Measurements from ENCODE around the gene ISCU.

The ISCU gene

DNA sequence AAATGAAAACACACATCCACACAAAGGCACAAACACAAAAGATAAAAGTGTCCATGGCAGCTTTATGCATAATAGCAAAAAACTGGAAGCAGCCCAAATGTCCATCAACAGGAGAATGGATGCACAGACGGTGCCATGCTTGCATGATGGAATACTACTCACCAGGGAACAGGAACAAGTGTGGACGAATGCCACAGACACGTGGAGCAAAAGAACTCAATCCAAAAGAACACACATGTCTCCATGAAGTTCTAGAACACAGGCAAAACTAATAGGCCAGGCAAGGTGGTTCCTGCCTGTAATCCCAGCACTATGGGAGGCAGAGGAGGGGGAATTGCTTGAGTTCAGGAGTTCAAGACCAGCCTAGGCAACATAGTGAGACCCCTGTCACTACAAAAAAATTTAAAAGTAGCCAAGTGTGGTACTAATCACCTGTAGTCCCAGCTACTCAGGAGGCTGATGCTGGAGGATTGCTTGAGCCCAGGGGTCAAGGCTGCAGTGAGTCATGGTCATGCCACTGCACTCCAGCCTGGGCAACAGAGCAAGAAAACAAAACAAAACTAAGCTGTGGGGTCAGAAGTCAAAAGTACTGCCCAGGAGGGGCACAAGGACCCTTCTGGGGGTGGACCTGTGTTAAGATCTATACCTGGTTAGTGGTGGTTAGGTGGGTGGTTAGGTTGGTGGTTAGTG, 42.7 kb downstream of the ISCU start:
- Histone ChIP-seq H4K20me1 (no peaks in the 10 kb centered on the region), H3K36me3 (no peaks in the 10 kb centered on the region), H3K27ac (peak overlapping the region in 2 of 11 experiments; percentile 5 to 44; a peak in 4 of 22 replicates), H3K4me2 (peak overlapping the region in 3 of 11 experiments; percentile 9 to 40 (median 17); a peak in 4 of 22 replicates), H3K9ac (no peak overlapping the region), H3K4me3 (no peak overlapping the region), H3K9me3 (replicated peaks in 1 of 11) (no peaks in the 10 kb centered on the region), H3K27me3 (peaks cover 0 to 20% (median 0%) of the 10 kb centered on the region in 11 experiments; a peak in 4 of 22 replicates), H3K4me1 (peaks cover 18 to 70% (median 49%) of the 10 kb centered on the region in 10 experiments)
- TF ChIP-seq Cebpa-rat (IDR thresholded peaks at IDR 0.05): no peak

DNA sequence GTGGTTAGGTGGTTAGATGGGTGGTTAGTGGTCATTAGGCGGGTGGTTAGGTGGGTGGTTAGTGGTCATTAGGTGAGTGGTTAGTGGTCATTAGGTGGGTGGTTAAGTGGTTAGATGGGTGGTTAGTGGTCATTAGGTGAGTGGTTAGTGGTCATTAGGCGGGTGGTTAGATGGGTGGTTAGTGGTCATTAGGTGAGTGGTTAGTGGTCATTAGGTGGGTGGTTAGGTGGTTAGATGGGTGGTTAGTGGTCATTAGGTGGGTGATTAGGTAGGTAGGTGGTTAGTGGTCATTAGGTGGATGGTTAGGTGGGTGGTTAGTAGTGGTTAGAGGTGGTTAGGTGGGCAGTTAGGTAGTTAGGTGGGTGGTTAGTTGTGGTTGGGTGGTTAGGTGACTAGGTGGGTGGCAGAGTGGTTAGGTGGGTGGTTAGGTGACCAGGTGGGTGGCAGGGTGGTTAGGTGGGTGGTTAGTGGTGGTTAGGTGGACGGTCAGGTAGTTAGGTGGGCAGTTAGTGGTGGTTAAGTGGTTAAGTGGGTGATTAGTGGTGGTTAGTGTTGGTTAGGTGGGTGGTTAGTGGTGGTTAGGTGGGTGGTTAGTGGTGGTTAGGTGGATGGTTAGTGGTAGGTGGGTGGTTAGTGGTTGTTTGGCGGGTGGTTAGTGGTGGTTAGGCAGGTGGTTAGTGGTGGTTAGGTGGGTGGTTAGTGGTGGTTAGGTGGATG, 43.5 kb downstream of the ISCU start:
- no peaks in the 10 kb centered on the region for H4K20me1 ChIP-seq
- peaks cover 0 to 25% (median 0%) of the 10 kb centered on the region in 11 experiments; a peak in 4 of 22 replicates for H3K27me3 ChIP-seq
- no peak overlapping the region for H3K4me3 ChIP-seq
- no peak overlapping the region for H3K9ac ChIP-seq
- H3K4me1 ChIP-seq: peaks cover 22 to 76% (median 56%) of the 10 kb centered on the region in 10 experiments
- peak overlapping the region in 9 of 11 experiments; percentile 17 to 61 (median 40); a peak in 13 of 22 replicates for H3K4me2 ChIP-seq
- no peak for TF ChIP-seq Cebpa-rat (IDR thresholded peaks at IDR 0.05)
- H3K27ac ChIP-seq: peak overlapping the region in 3 of 11 experiments; percentile 5 to 44 (median 24); a peak in 5 of 22 replicates
- no peaks in the 10 kb centered on the region for H3K36me3 ChIP-seq
- H3K9me3 ChIP-seq (replicated peaks in 1 of 11): no peaks in the 10 kb centered on the region

DNA sequence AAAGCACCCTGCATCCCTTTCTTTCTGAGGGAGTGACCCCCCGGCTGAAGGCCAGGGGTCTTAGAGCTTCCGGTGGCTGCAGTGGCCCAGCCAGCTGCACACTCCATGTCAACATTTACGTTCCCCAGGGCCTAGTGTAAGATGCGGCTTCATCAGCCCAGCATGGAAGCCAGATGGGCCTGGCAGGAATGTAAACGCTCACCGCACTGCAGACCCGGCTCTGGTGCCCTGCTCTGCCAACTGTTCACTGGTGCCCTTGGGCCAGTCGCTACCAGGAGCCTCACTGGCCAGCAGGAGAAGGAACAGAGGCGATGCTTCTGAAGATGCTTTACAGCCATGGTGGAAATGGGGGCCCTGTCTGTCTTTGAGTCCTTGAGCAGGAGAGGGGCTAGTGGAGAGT, 44.1 kb downstream of the ISCU start:
- Histone ChIP-seq H3K27ac (peak overlapping the region in 1 of 11 experiments; percentile 24; a peak in 1 of 22 replicates), H3K36me3 (no peaks in the 10 kb centered on the region), H3K4me1 (peaks cover 26 to 77% (median 57%) of the 10 kb centered on the region in 10 experiments), H3K4me3 (no peak overlapping the region), H4K20me1 (no peaks in the 10 kb centered on the region), H3K4me2 (peak overlapping the region in 9 of 11 experiments; percentile 5 to 61 (median 40); a peak in 15 of 22 replicates), H3K9ac (no peak overlapping the region), H3K27me3 (peaks cover 0 to 25% (median 0%) of the 10 kb centered on the region in 11 experiments; a peak in 4 of 22 replicates), H3K9me3 (replicated peaks in 1 of 11) (no peaks in the 10 kb centered on the region)
- no peak for TF ChIP-seq Cebpa-rat (IDR thresholded peaks at IDR 0.05)

DNA sequence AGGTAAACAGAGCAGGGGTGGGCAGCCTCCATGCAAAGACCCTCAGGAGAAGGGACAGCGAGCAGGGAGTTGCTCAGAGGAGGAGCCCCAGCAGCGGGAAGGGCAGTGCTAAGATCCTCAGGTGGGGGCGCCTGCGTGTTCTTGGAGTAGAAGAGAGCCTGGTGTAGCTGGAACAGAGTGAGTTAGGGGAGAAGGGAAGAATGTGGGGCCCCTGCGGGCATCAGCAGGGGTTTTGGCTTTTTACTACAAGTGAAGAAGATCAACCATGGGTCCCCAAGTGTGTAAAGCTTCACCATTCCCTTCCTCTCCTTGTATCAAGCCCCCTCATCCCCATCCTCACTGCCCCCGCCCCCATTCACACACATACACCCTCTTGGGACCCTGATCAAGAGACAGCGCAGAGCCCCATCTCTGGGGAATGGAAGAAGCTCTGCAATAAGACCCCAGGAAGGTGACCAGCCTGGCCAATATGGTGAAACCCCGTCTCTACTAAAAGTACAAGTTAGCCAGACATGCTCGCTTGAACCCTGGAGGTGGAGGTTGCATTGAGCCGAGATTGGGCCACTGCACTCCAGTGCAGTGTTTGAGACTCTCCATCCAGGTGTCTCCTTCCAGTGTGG, 45.7 kb downstream of the ISCU start:
- H3K9me3 ChIP-seq (replicated peaks in 1 of 11): no peaks in the 10 kb centered on the region
- peak overlapping the region in 9 of 11 experiments; percentile 50 to 82 (median 78); a peak in 17 of 22 replicates for H3K4me2 ChIP-seq
- H3K4me1 ChIP-seq: peaks cover 41 to 80% (median 65%) of the 10 kb centered on the region in 10 experiments
- no peak for TF ChIP-seq Cebpa-rat (IDR thresholded peaks at IDR 0.05)
- H4K20me1 ChIP-seq: no peaks in the 10 kb centered on the region
- H3K9ac ChIP-seq: no peak overlapping the region
- H3K27me3 ChIP-seq: peaks cover 0 to 25% (median 0%) of the 10 kb centered on the region in 11 experiments; a peak in 4 of 22 replicates
- peak overlapping the region in 1 of 11 experiments; percentile 64; a peak in 2 of 22 replicates for H3K27ac ChIP-seq
- H3K36me3 ChIP-seq: no peaks in the 10 kb centered on the region
- no peak overlapping the region for H3K4me3 ChIP-seq

DNA sequence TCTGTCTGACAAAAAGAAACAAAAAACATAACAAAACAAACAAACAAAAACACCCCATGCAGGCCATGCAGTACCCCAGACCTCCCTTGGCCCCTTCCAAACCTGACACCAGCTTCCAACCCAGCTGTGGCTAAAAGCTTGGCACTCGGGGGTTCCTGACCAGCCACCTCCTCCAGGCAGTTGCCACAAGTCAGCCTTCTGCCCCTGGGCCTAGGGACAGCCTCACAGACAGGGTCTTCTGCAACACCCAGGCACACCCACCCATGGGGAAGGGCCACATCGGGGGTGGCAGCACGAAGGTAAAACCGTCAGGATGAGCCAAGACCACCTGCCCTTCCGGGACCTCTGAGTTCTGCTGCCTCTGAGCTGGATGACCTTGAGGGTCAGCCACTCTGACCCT, 46.2 kb downstream of the ISCU start:
- Histone ChIP-seq H3K27ac (peak overlapping the region in 2 of 11 experiments; percentile 26 to 64; a peak in 3 of 22 replicates), H3K27me3 (peaks cover 0 to 25% (median 0%) of the 10 kb centered on the region in 11 experiments; a peak in 4 of 22 replicates), H3K36me3 (no peaks in the 10 kb centered on the region), H3K9me3 (replicated peaks in 1 of 11) (no peaks in the 10 kb centered on the region), H3K4me2 (peak overlapping the region in 9 of 11 experiments; percentile 50 to 82 (median 78); a peak in 17 of 22 replicates), H3K9ac (peak overlapping the region in 1 of 11 experiments; percentile 40; a peak in 1 of 22 replicates), H4K20me1 (no peaks in the 10 kb centered on the region), H3K4me1 (peaks cover 46 to 81% (median 70%) of the 10 kb centered on the region in 10 experiments), H3K4me3 (no peak overlapping the region)
- no peak for TF ChIP-seq Cebpa-rat (IDR thresholded peaks at IDR 0.05)

DNA sequence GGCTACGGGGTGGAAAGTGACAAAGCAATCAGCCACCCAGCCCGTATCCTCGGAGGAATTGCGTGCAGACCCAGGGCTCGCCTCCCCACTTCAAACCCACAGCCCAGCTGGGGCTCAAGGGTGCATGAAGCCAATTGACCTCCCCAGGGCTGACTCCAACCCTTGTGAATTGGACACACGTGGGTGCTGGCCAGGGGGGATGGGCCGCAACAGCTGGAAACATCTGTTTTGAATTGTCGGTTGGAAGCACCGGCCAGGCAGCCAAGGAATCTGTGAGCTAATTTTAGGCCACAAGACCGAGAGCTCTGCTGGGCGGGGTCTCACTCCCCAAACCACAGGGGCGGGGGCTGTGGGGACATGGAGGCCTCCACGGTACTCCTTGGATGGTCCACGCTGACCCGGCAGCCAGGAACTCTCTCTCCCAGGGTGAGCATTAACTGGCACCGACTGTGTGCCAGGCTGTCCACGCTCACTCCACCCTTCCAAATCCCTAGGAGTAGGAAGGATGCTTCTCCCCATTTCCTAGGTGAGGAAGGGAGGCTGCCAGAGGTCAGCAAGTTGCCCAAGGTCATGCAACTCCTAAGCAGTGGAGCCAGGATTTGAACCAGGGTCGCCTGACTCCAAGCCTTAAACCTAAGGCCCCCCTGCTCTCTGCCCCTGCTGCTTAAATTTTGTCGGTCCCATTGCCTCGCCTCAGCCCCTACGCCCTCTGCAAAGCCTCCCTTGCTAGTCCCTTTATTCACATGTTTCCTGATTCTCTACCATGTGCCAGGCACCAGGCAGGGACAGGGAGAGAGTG, 47.3 kb downstream of the ISCU start:
- Histone ChIP-seq H3K4me2 (peak overlapping the region; percentile 50 to 82 (median 71)), H3K27ac (peak overlapping the region in 7 of 11 experiments; percentile 15 to 65 (median 46); a peak in 12 of 22 replicates), H3K36me3 (no peaks in the 10 kb centered on the region), H4K20me1 (no peaks in the 10 kb centered on the region), H3K4me1 (peaks cover 57 to 80% (median 71%) of the 10 kb centered on the region in 10 experiments), H3K4me3 (no peak overlapping the region), H3K9me3 (replicated peaks in 1 of 11) (no peaks in the 10 kb centered on the region), H3K9ac (peak overlapping the region in 4 of 11 experiments; percentile 17 to 57 (median 48); a peak in 4 of 22 replicates), H3K27me3 (peaks cover 0 to 25% (median 0%) of the 10 kb centered on the region in 11 experiments; a peak in 4 of 22 replicates)
- no peak for TF ChIP-seq Cebpa-rat (IDR thresholded peaks at IDR 0.05)

DNA sequence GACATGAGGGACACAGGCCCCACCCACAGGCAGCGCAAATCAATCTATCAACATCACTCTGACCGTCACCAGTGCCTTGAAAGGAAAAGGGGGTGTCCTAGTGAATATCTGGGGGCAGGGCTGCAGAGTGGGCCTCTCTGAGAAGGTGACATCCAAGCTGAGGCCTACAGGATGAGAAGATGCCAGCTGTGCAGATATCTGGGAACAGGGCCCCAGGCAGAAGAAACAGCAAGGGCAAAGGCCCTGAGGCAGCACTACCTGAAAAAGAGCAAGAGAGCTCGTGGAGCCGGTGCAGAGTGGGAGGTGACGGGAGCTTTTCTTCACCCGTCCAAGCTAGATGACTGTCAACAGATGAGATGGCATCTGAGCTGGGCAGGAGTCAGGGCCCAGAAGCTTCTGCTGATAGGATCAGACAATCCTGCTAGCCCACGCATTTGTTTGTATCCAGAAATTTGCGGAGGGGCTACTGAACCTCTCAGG, 48.0 kb downstream of the ISCU start:
- H3K4me2 ChIP-seq: peak overlapping the region in 10 of 11 experiments; percentile 50 to 82 (median 73); a peak in 18 of 22 replicates
- H3K9ac ChIP-seq: peak overlapping the region in 3 of 11 experiments; percentile 17 to 51 (median 40); a peak in 2 of 22 replicates
- no peaks in the 10 kb centered on the region for H4K20me1 ChIP-seq
- H3K27ac ChIP-seq: peak overlapping the region in 6 of 11 experiments; percentile 15 to 65 (median 55); a peak in 10 of 22 replicates
- TF ChIP-seq Cebpa-rat (IDR thresholded peaks at IDR 0.05): no peak
- H3K4me1 ChIP-seq: peaks cover 61 to 86% (median 71%) of the 10 kb centered on the region in 10 experiments
- H3K36me3 ChIP-seq: no peaks in the 10 kb centered on the region
- peaks cover 0 to 4% (median 3%) of the 10 kb centered on the region in 11 experiments; a peak in 17 of 22 replicates for H3K9me3 ChIP-seq (replicated peaks in 1 of 11)
- H3K27me3 ChIP-seq: peaks cover 0 to 25% (median 0%) of the 10 kb centered on the region in 11 experiments; a peak in 4 of 22 replicates
- no peak overlapping the region for H3K4me3 ChIP-seq
